H9 (cell line): Measurements from ENCODE around the gene PHYH. TPM values are rescaled to one million over a fixed set of nuclear protein-coding genes. Genes with fewer than 3 reads are reported as not detected.
"Not testable (repeated sequence)": the region's sequence is repeated elsewhere in the genome, so short reads cannot be mapped to it uniquely, and the experiment has no call there.

ENCODE experiments used
- DNase-seq: peaks from one replicate; pipeline ENCODE4 v3.0.0-alpha.2; 2017
- H2AFZ ChIP-seq: one replicate; pipeline ENCODE4 v1.6.1; 2013; ENCODE audit warnings: mild to moderate bottlenecking, low read length, control low read depth, moderate library complexity
- H2AK5ac ChIP-seq: 2 replicates; pipeline ENCODE4 v1.6.1; 2013; ENCODE audit warnings: low read length, control low read depth, mixed read lengths; ENCODE audit not compliant: insufficient read length
- H2BK120ac ChIP-seq: one replicate; pipeline ENCODE4 v1.6.1; 2013; ENCODE audit warnings: low read depth, mild to moderate bottlenecking, low read length, control low read depth, inconsistent platforms; ENCODE audit not compliant: poor library complexity, severe bottlenecking
- H2BK12ac ChIP-seq: 2 replicates; pipeline ENCODE4 v1.6.1; 2013; ENCODE audit warnings: low read length, control low read depth, mixed read lengths, low read depth; ENCODE audit not compliant: insufficient read length
- H2BK15ac ChIP-seq: 2 replicates; pipeline ENCODE4 v1.6.1; 2013; ENCODE audit warnings: low read depth, low read length, control low read depth
- H2BK20ac ChIP-seq: one replicate; pipeline ENCODE4 v1.6.1; 2013; ENCODE audit warnings: low read depth, mild to moderate bottlenecking, low read length, control low read depth, inconsistent platforms; ENCODE audit not compliant: poor library complexity, severe bottlenecking
- H2BK5ac ChIP-seq: 2 replicates; pipeline ENCODE4 v1.6.1; 2013; ENCODE audit warnings: low read length, control low read depth, mixed read lengths; ENCODE audit not compliant: insufficient read length
- H3K14ac ChIP-seq: 2 replicates; pipeline ENCODE4 v1.6.1; 2013; ENCODE audit warnings: low read length, control low read depth; ENCODE audit not compliant: insufficient read depth
- H3K18ac ChIP-seq: 2 replicates; pipeline ENCODE4 v1.6.1; 2013; ENCODE audit warnings: low read depth, mild to moderate bottlenecking, mixed read lengths, low read length, control low read depth; ENCODE audit not compliant: insufficient read length
- H3K23ac ChIP-seq: 2 replicates; pipeline ENCODE4 v1.6.1; 2013; ENCODE audit warnings: low read length, control low read depth, mixed read lengths, low read depth; ENCODE audit not compliant: insufficient read length
- H3K23me2 ChIP-seq: 2 replicates; pipeline ENCODE4 v1.6.1; 2013; ENCODE audit warnings: low read depth, mild to moderate bottlenecking, mixed read lengths, low read length, control low read depth; ENCODE audit not compliant: insufficient read length, poor library complexity, severe bottlenecking
- H3K27ac ChIP-seq: 2 replicates; pipeline ENCODE4 v1.5.1; 2013; ENCODE audit warnings: low read length, control low read depth, mixed read lengths, low read depth; ENCODE audit not compliant: insufficient read length
- H3K27me3 ChIP-seq: 2 replicates; pipeline ENCODE4 v1.6.1; 2013; ENCODE audit warnings: low read length, control low read depth, inconsistent platforms; ENCODE audit not compliant: insufficient read depth
- H3K4ac ChIP-seq: 2 replicates; pipeline ENCODE4 v1.6.1; 2013; ENCODE audit warnings: low read depth, mild to moderate bottlenecking, control low read depth, inconsistent platforms, low read length, moderate library complexity
- H3K4me1 ChIP-seq: 2 replicates; pipeline ENCODE4 v1.6.1; 2013; ENCODE audit warnings: low read length, control low read depth, inconsistent platforms; ENCODE audit not compliant: insufficient read depth
- H3K4me2 ChIP-seq: 2 replicates; pipeline ENCODE4 v1.6.1; 2013; ENCODE audit warnings: low read length, control low read depth, mixed read lengths; ENCODE audit not compliant: insufficient read length, insufficient read depth
- H3K56ac ChIP-seq: 2 replicates; pipeline ENCODE4 v1.6.1; 2013; ENCODE audit warnings: low read depth, mild to moderate bottlenecking, mixed read lengths, low read length, control low read depth; ENCODE audit not compliant: insufficient read length
- H3K79me1 ChIP-seq: 2 replicates; pipeline ENCODE4 v1.6.1; 2013; ENCODE audit warnings: low read depth, mild to moderate bottlenecking, moderate library complexity, low read length, control low read depth, inconsistent platforms; ENCODE audit not compliant: insufficient read depth, poor library complexity, severe bottlenecking
- H3K79me2 ChIP-seq: 2 replicates; pipeline ENCODE4 v1.6.1; 2013; ENCODE audit warnings: low read length, control low read depth, inconsistent platforms; ENCODE audit not compliant: insufficient read depth
- H3K9ac ChIP-seq: 2 replicates; pipeline ENCODE4 v1.6.1; 2013; ENCODE audit warnings: low read length, control low read depth, mixed read lengths; ENCODE audit not compliant: insufficient read length; ENCODE audit errors: extremely low read depth
- H3K9me3 ChIP-seq: one replicate; pipeline ENCODE4 v1.6.1; 2013; ENCODE audit warnings: low read depth, low read length, inconsistent platforms; ENCODE audit not compliant: control insufficient read depth
- H3T11ph ChIP-seq: one replicate; pipeline ENCODE4 v1.6.1; 2013; ENCODE audit warnings: mild to moderate bottlenecking, low read length, control low read depth, inconsistent platforms
- H4K20me1 ChIP-seq: one replicate; pipeline ENCODE4 v1.6.1; 2013; ENCODE audit not compliant: control insufficient read depth, insufficient read length, insufficient read depth
- H4K5ac ChIP-seq: 2 replicates; pipeline ENCODE4 v1.6.1; 2013; ENCODE audit warnings: low read depth, mild to moderate bottlenecking, mixed read lengths, low read length, control low read depth; ENCODE audit not compliant: insufficient read length
- H4K8ac ChIP-seq: replicated peaks from 2 replicates; pipeline ENCODE4 v1.6.1; 2013; ENCODE audit warnings: low read length, control low read depth, mixed read lengths, low read depth; ENCODE audit not compliant: insufficient read length
- H4K91ac ChIP-seq: 2 replicates; pipeline ENCODE4 v1.6.1; 2013; ENCODE audit warnings: low read depth, mild to moderate bottlenecking, moderate library complexity, mixed read lengths, low read length, control low read depth; ENCODE audit not compliant: insufficient read length
- H3K27ac Mint-ChIP-seq, 3 experiments: 2 replicates in 2 of 3; 3 replicates in 1 of 3; pipeline ENCODE4 v1.8.0; 2020 to 2021; ENCODE audit warnings: mixed read lengths in 3 of 3, mild to moderate bottlenecking in 1 of 3, moderate library complexity in 1 of 3
- H3K27me3 Mint-ChIP-seq: 2 replicates; pipeline ENCODE4 v1.8.0; 2021; ENCODE audit warnings: low read depth, mild to moderate bottlenecking, moderate library complexity, mixed read lengths
- H3K36me3 Mint-ChIP-seq, 3 experiments: 2 replicates in 2 of 3; 3 replicates in 1 of 3; pipeline ENCODE4 v1.8.0; 2020 to 2021; ENCODE audit warnings: low read depth in 3 of 3, mixed read lengths in 3 of 3; ENCODE audit not compliant: insufficient read depth in 1 of 3
- H3K4me1 Mint-ChIP-seq, 2 experiments: 2 replicates each; pipeline ENCODE4 v1.8.0; 2020; ENCODE audit warnings: mixed read lengths in 2 of 2
- H3K4me3 Mint-ChIP-seq, 2 experiments: 2 replicates in 1 of 2; 3 replicates in 1 of 2; pipeline ENCODE4 v1.8.0; 2020 to 2021; ENCODE audit warnings: mild to moderate bottlenecking in 2 of 2, mixed read lengths in 2 of 2, moderate library complexity in 1 of 2
- H3K9me3 Mint-ChIP-seq, 2 experiments: 2 replicates in 1 of 2; 3 replicates in 1 of 2; pipeline ENCODE4 v1.8.0; 2020; ENCODE audit warnings: mild to moderate bottlenecking in 2 of 2, mixed read lengths in 2 of 2, moderate library complexity in 1 of 2
- WGBS: extraction: QIAGEN DNeasy Blood & Tissue Kit; methylation state at CpG from one replicate; pipeline ENCODE4 v1.1.7; 2013; ENCODE audit warnings: missing lambda C conversion rate, low lambda C conversion rate, mixed read lengths; ENCODE audit not compliant: insufficient read length; ENCODE audit errors: extremely low coverage; 5-methylcytosine and 5-hydroxymethylcytosine counted together
- total RNA-seq: library from RNA; stranded (reverse); gene quantifications from 2 replicates; pipeline ENCODE4 v1.2.1, GENCODE V29; 2021
- TF ChIP-seq, protein P1 (sequence below): fragments of 200-600 bp; sonication (generic); conservative IDR thresholded peaks from 3 replicates; pipeline ENCODE4 v1.8.0; 2021; ENCODE audit warnings: antibody characterized with exemption, mild to moderate bottlenecking

Gene PHYH
- total RNA-seq, 1 experiment from 2014 or later = 21.5 TPM

DNA sequence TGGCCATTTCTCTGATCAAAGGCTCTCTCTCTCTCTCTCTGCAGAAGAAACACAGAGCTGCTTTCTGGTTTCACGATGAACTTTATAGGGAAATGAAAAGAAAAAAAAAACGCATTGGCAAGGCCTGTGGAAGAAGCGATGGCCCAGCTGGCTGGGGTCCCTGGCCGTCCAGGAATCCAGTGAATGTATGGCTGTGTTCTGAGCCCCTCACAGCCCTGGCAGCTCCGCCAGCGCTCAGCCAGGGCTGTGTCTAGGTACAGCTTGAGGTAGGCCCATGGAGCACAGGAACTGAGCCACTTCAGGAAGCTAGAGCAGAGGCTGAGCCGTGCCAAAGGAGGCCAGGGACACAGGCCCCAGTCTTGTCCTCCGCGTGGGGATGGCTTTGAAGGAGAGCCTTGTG, 52.6 kb downstream of the PHYH start:
- Histone ChIP-seq H3K56ac (no peak overlapping the region), H3K9me3 (no peaks in the 10 kb centered on the region), H3K4me1 (no peaks in the 10 kb centered on the region), H3K14ac (no peak overlapping the region), H2BK12ac (no peak overlapping the region), H3K79me2 (no peaks in the 10 kb centered on the region), H2BK120ac (no peak overlapping the region), H2AK5ac (no peak overlapping the region), H4K8ac (no peak overlapping the region), H3K79me1 (no peaks in the 10 kb centered on the region), H4K20me1 (no peaks in the 10 kb centered on the region), H4K5ac (no peak overlapping the region), H3K4ac (no peak overlapping the region), H2BK20ac (no peak overlapping the region), H2AFZ (no peak overlapping the region), H2BK5ac (no peak overlapping the region), H3K27me3 (no peaks in the 10 kb centered on the region), H3K9ac (no peak overlapping the region), H4K91ac (no peak overlapping the region), H3K4me2 (no peak overlapping the region), H3K23me2 (no peaks in the 10 kb centered on the region), H3K18ac (no peak overlapping the region), H3K27ac (no peak overlapping the region), H2BK15ac (no peak overlapping the region), H3T11ph (no peak overlapping the region), H3K23ac (no peak overlapping the region)
- Mint-ChIP-seq H3K27me3 (no peaks in the 10 kb centered on the region), H3K27ac (no peak overlapping the region; a peak in 1 of 7 replicates), H3K4me1 (no peaks in the 10 kb centered on the region), H3K36me3 (no peaks in the 10 kb centered on the region), H3K9me3 (peaks cover 0 to 3% of the 10 kb centered on the region in 2 experiments; a peak in 1 of 5 replicates), H3K4me3 (no peak overlapping the region)
- no CpG with 5 or more reads among the region's 9 CpGs for WGBS
- no peak for DNase-seq
- TF ChIP-seq, protein P1, sequence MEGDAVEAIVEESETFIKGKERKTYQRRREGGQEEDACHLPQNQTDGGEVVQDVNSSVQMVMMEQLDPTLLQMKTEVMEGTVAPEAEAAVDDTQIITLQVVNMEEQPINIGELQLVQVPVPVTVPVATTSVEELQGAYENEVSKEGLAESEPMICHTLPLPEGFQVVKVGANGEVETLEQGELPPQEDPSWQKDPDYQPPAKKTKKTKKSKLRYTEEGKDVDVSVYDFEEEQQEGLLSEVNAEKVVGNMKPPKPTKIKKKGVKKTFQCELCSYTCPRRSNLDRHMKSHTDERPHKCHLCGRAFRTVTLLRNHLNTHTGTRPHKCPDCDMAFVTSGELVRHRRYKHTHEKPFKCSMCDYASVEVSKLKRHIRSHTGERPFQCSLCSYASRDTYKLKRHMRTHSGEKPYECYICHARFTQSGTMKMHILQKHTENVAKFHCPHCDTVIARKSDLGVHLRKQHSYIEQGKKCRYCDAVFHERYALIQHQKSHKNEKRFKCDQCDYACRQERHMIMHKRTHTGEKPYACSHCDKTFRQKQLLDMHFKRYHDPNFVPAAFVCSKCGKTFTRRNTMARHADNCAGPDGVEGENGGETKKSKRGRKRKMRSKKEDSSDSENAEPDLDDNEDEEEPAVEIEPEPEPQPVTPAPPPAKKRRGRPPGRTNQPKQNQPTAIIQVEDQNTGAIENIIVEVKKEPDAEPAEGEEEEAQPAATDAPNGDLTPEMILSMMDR = no peak

DNA sequence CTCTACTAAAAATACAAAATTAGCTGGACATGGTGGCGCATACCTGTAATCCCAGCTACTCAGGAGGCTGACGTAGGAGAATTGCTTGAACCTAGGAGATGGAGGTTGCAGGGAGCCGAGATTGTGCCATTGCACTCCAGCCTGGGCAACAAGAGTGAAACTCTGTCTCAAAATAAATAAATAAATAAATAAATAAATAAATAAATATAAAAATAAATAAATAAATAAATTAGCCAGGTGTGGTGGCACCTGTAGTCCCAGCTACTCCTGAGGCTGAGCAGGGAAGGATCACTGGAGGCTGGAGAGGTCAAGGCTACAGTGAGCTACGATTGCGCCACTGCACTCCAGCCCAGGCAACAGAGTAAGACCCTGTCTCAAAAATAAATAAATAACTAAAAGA, 57.6 kb downstream of the PHYH start:
- not testable (repeated sequence) for H3K9me3 Mint-ChIP-seq, H2AFZ ChIP-seq, H3K4me2 ChIP-seq, H3K36me3 Mint-ChIP-seq, H3K56ac ChIP-seq, H3K4me1 ChIP-seq, H3K23ac ChIP-seq, H3K4me3 Mint-ChIP-seq, H3T11ph ChIP-seq, H3K9ac ChIP-seq, H2BK20ac ChIP-seq, H3K27me3 ChIP-seq, H3K79me2 ChIP-seq, H2BK15ac ChIP-seq, H2BK120ac ChIP-seq, H4K91ac ChIP-seq, H4K20me1 ChIP-seq, H3K27ac ChIP-seq, H4K8ac ChIP-seq, H3K18ac ChIP-seq, H3K27me3 Mint-ChIP-seq, H2BK5ac ChIP-seq, H3K23me2 ChIP-seq, H3K79me1 ChIP-seq, H4K5ac ChIP-seq, H3K14ac ChIP-seq, H3K4ac ChIP-seq, H2BK12ac ChIP-seq, H3K27ac Mint-ChIP-seq, DNase-seq, H3K4me1 Mint-ChIP-seq, H2AK5ac ChIP-seq, H3K9me3 ChIP-seq
- WGBS = no CpG with 5 or more reads among the region's 5 CpGs
